IMR-90 (cell line): ENCODE measurements around the gene NDUFA3. TPM values are rescaled to one million over a fixed set of nuclear protein-coding genes. Genes with fewer than 3 reads are reported as not detected.

Experiments used
- CHD1 ChIP-seq: IDR thresholded peaks from 2 replicates; pipeline ENCODE4 v1.6.1; 2012; ENCODE audit warnings: low read depth, low read length, improper control_type of control experiment
- CTCF ChIP-seq: conservative IDR thresholded peaks from 2 replicates; pipeline ENCODE4 v1.5.1; 2012; ENCODE audit warnings: mild to moderate bottlenecking, low read depth, low read length, improper control_type of control experiment
- MAFK ChIP-seq: IDR thresholded peaks from 2 replicates; pipeline ENCODE4 v1.6.1; 2012; ENCODE audit warnings: low read depth, low read length, improper control_type of control experiment
- MAZ ChIP-seq: IDR thresholded peaks from 2 replicates; pipeline ENCODE4 v1.6.1; 2012; ENCODE audit warnings: low read depth, mild to moderate bottlenecking, low read length, improper control_type of control experiment, moderate library complexity, borderline replicate concordance
- polyA plus RNA-seq, 3 experiments: library from polyadenylated mRNA; depleted of rRNA; stranded (reverse); fragments of >200 nt; gene quantifications; 2 replicates each; pipeline ENCODE4 v1.2.3, GENCODE V29; 2012; ENCODE audit warnings: low replicate concordance in 1 of 3
- total RNA-seq: library from RNA; depleted of rRNA; stranded (reverse); fragments of >200 nt; gene quantifications from 2 replicates; pipeline ENCODE4 v1.2.3, GENCODE V29; 2012

Gene NDUFA3
- total and polyA plus RNA-seq, 2 of the 4 experiments (the other 2 are of a cell fraction) = 7.9 to 85.0 TPM

GRCh38 chr19:54062643-54063042, 40.0 kb upstream of the NDUFA3 start (continued):
- no peak for TF ChIP-seq CTCF
- no peak for TF ChIP-seq CHD1
- TF ChIP-seq MAFK = no peak
- TF ChIP-seq MAZ = no peak
